MM.1S (cell line): ENCODE measurements around the gene SAP30.

Experiments used
- DNase-seq: peaks from one replicate; pipeline ENCODE4 v3.0.0-alpha.2; 2015
- H2AFZ ChIP-seq: fragments of 300-600 bp; sonication (generic); 2 replicates; pipeline ENCODE4 v1.6.0; 2016; ENCODE audit warnings: antibody characterized with exemption, low read length
- H3F3A ChIP-seq: fragments of 300-600 bp; sonication (generic); 2 replicates; pipeline ENCODE4 v1.6.1; 2016; ENCODE audit warnings: mild to moderate bottlenecking, antibody characterized with exemption, low read length, moderate library complexity, mixed read lengths; ENCODE audit not compliant: insufficient read depth
- H3K27ac ChIP-seq: fragments of 300-600 bp; sonication (generic); 2 replicates; pipeline ENCODE4 v1.5.1; 2016; ENCODE audit warnings: mild to moderate bottlenecking, low read length
- H3K27me3 ChIP-seq: fragments of 300-600 bp; sonication (generic); replicated peaks from 2 replicates; pipeline ENCODE4 v1.6.0; 2016; ENCODE audit warnings: low read length; ENCODE audit not compliant: insufficient read depth
- H3K36me3 ChIP-seq: fragments of 300-600 bp; sonication (generic); replicated peaks from 2 replicates; pipeline ENCODE4 v1.6.1; 2016; ENCODE audit warnings: mild to moderate bottlenecking, low read length, mixed read lengths; ENCODE audit not compliant: insufficient read depth
- H3K4me1 ChIP-seq: fragments of 300-600 bp; sonication (generic); 2 replicates; pipeline ENCODE4 v1.6.1; 2016; ENCODE audit warnings: low read length, mixed read lengths
- H3K4me2 ChIP-seq: fragments of 300-600 bp; sonication (generic); 2 replicates; pipeline ENCODE4 v1.6.0; 2016; ENCODE audit warnings: low read depth, low read length
- H3K4me3 ChIP-seq: fragments of 300-600 bp; sonication (generic); 2 replicates; pipeline ENCODE4 v1.5.1; 2016; ENCODE audit warnings: low read length, mixed read lengths
- H3K79me2 ChIP-seq: fragments of 300-600 bp; sonication (generic); 2 replicates; pipeline ENCODE4 v1.6.1; 2016; ENCODE audit warnings: mixed run types, low read length, mixed read lengths
- H3K9ac ChIP-seq: fragments of 300-600 bp; sonication (generic); 2 replicates; pipeline ENCODE4 v1.6.1; 2016; ENCODE audit warnings: low read length, mixed read lengths
- H3K9me2 ChIP-seq: fragments of 300-600 bp; sonication (generic); replicated peaks from 2 replicates; pipeline ENCODE4 v1.6.1; 2016; ENCODE audit warnings: mild to moderate bottlenecking, low read length, mixed read lengths; ENCODE audit not compliant: insufficient read depth
- H3K9me3 ChIP-seq: fragments of 300-600 bp; sonication (generic); replicated peaks from 2 replicates; pipeline ENCODE4 v1.6.1; 2016; ENCODE audit warnings: mild to moderate bottlenecking, low read length, mixed read lengths; ENCODE audit not compliant: insufficient read depth
- H4K20me1 ChIP-seq: fragments of 300-600 bp; sonication (generic); 2 replicates; pipeline ENCODE4 v1.6.1; 2016; ENCODE audit warnings: mild to moderate bottlenecking, low read length, moderate library complexity, mixed read lengths; ENCODE audit not compliant: insufficient read depth
- EZH2 ChIP-seq: fragments of 300-600 bp; sonication (generic); optimal IDR thresholded peaks from 2 replicates; pipeline ENCODE3; 2017; ENCODE audit warnings: low read depth, mild to moderate bottlenecking, antibody characterized with exemption, low read length, mixed read lengths
- EZH2phosphoT487 ChIP-seq: fragments of 300-600 bp; sonication (generic); IDR thresholded peaks from 2 replicates; pipeline ENCODE4 v1.6.1; 2018; ENCODE audit warnings: antibody characterized with exemption, low read length
- TF ChIP-seq, protein P1 (sequence below): fragments of 300-600 bp; sonication (generic); IDR thresholded peaks from 2 replicates; pipeline ENCODE4 v1.5.1; 2016; ENCODE audit warnings: antibody characterized with exemption, low read length, mixed read lengths

The SAP30 gene

DNA sequence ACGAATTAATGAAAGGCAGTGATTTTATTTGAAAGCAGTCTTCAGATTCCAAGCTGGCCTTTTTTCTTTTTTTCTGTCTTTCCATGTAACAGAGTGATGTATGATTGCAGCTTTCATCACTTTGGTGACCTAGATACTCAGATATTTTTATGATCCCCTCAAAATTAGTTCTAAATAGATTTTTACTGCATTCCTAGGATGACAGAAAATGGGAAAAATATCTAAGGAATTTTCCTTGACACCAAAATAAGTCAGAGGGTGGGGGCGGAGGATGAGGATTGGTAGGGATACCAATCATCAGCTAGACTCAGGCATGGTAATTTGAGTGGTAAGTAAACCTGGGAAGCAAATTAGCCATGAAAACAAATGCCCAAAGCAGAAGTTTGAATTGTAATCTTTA is 24.7 kb upstream of the SAP30 start:
- no peak overlapping the region for H3K4me3 ChIP-seq
- H3K27ac ChIP-seq = no peak overlapping the region

DNA sequence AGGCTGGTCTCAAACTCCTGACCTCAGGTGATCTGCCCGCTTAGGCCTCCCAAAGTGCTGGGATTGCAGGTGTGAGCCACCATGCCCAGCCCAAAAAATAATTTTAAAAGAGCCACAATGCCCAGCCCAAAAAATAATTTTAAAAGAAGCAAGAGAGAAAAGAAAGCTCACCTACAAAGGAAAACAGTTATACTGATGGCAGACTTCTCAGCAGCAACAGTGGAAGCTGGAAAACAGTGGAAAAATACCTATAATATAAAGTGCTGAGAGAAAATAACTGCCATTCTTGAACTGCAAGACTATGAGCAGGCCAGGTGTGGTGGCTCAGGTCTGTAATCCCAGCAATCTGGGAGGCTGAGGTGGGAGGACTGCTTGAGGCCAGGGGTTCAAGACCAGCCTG is 23.3 kb upstream of the SAP30 start:
- no peak for DNase-seq
- H3K79me2 ChIP-seq = no peaks in the 10 kb centered on the region
- TF ChIP-seq EZH2 (no peak), EZH2phosphoT487 (no peak)
- TF ChIP-seq, protein P1, sequence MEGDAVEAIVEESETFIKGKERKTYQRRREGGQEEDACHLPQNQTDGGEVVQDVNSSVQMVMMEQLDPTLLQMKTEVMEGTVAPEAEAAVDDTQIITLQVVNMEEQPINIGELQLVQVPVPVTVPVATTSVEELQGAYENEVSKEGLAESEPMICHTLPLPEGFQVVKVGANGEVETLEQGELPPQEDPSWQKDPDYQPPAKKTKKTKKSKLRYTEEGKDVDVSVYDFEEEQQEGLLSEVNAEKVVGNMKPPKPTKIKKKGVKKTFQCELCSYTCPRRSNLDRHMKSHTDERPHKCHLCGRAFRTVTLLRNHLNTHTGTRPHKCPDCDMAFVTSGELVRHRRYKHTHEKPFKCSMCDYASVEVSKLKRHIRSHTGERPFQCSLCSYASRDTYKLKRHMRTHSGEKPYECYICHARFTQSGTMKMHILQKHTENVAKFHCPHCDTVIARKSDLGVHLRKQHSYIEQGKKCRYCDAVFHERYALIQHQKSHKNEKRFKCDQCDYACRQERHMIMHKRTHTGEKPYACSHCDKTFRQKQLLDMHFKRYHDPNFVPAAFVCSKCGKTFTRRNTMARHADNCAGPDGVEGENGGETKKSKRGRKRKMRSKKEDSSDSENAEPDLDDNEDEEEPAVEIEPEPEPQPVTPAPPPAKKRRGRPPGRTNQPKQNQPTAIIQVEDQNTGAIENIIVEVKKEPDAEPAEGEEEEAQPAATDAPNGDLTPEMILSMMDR = no peak
- no peak overlapping the region for H3K4me3 ChIP-seq
- H3K4me1 ChIP-seq = no peaks in the 10 kb centered on the region
- H4K20me1 ChIP-seq = no peaks in the 10 kb centered on the region
- H3K36me3 ChIP-seq = no peaks in the 10 kb centered on the region
- no peak overlapping the region for H3K9ac ChIP-seq
- no peak overlapping the region for H3K27ac ChIP-seq
- H3K4me2 ChIP-seq = no peak overlapping the region
- H3K9me2 ChIP-seq = no peaks in the 10 kb centered on the region
- no peaks in the 10 kb centered on the region for H3K27me3 ChIP-seq
- no peaks in the 10 kb centered on the region for H3F3A ChIP-seq
- H3K9me3 ChIP-seq = no peaks in the 10 kb centered on the region
- H2AFZ ChIP-seq = no peak overlapping the region

More for the DNA sequence above, 24.7 kb upstream of the SAP30 start:
- no peaks in the 10 kb centered on the region for H4K20me1 ChIP-seq
- no peak for DNase-seq
- H2AFZ ChIP-seq = no peak overlapping the region
- no peaks in the 10 kb centered on the region for H3F3A ChIP-seq
- H3K36me3 ChIP-seq = no peaks in the 10 kb centered on the region
- no peaks in the 10 kb centered on the region for H3K27me3 ChIP-seq
- no peak overlapping the region for H3K4me2 ChIP-seq
- no peaks in the 10 kb centered on the region for H3K79me2 ChIP-seq
- no peak overlapping the region for H3K9ac ChIP-seq
- H3K9me2 ChIP-seq = no peaks in the 10 kb centered on the region
- no peaks in the 10 kb centered on the region for H3K4me1 ChIP-seq
- TF ChIP-seq EZH2phosphoT487 = no peak
- TF ChIP-seq, protein P1 = no peak
- TF ChIP-seq EZH2 = no peak
- no peaks in the 10 kb centered on the region for H3K9me3 ChIP-seq

DNA sequence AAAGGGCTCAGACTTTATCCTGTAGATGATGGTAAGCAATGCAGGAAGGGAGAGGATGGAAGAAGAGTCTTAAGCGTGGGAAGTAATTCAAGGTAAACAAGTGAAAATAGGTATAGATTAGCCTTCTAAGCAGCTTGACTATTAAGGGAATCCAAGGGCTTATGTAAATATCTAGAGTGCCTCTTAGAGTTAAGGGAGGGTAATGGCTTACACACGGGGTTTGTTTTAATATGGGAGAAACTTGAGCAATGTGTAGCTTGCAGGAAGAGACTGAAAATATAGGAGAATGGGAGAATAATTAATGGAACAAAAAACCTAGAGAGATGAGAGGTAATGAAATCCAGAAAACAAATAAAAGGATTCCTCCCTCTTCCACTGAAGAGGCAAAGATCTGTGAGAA is 12.8 kb upstream of the SAP30 start:
- Histone ChIP-seq H3F3A (no peaks in the 10 kb centered on the region), H4K20me1 (no peaks in the 10 kb centered on the region), H3K9ac (no peak overlapping the region), H3K4me1 (no peaks in the 10 kb centered on the region), H3K27ac (no peak overlapping the region), H3K27me3 (no peaks in the 10 kb centered on the region), H3K79me2 (no peaks in the 10 kb centered on the region), H2AFZ (no peak overlapping the region), H3K4me2 (no peak overlapping the region), H3K9me3 (no peaks in the 10 kb centered on the region), H3K9me2 (no peaks in the 10 kb centered on the region), H3K36me3 (no peaks in the 10 kb centered on the region), H3K4me3 (no peak overlapping the region)
- TF ChIP-seq EZH2phosphoT487 = no peak
- no peak for TF ChIP-seq EZH2
- TF ChIP-seq, protein P1 = no peak
- DNase-seq = no peak
